Measurements from ENCODE around the gene RNASEH2A. TPM values are rescaled to one million over a fixed set of nuclear protein-coding genes. Genes with fewer than 3 reads are reported as not detected.

RNASEH2A gene
- total and polyA plus RNA-seq, 2 of the 13 experiments (the other 11 are each of a cell fraction or from before 2014, with no cell fraction given) = 25.1 to 35.8 TPM

DNA sequence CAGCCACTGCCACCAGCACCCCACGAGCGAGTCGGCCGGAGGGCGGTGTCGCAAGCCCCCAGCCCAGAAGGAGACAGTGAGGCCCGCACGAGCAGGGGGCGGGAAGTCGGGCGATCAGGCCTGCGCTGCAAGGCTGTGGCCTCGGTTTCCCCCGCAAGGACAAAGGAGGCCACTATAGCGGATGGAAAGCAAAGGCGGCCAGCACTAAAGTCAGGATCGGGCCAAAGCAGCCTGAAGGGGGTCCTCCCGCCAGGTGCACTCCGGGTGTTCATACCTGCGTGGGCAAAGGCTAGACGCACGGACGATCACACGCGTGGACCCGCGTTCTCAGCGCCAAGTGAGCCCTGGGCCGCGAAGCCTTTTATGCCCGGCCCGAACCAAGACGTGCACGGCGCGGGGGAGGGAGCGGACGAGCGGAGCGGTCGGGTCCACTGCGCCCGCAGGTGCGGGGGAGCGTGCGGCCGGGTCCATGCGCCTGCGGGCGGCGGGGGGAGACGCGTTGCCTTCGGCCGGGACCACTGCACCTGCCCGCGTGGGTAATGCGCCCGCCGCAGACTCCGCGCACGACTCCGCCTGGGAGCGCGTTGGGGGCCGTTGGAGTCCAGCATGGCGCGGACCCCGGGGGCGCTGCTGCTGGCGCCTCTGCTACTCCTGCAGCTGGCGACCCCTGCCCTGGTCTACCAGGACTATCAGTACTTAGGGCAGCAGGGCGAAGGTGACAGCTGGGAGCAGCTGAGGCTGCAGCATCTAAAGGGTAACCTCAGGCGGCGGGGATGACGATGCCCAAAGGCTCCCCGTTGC, 4.7 kb upstream of the RNASEH2A start, which contains the start of the genes PRDX2 and THSD8 (continued):
- no peak for TF ChIP-seq MAFK (conservative IDR thresholded peaks at IDR 0.05 in 1 of 2, IDR thresholded peaks at IDR 0.05 in 1 of 2; ENCODE audit: low read length in 2 of 2)
- TF ChIP-seq ZNF501 (CRISPR knock-in tag; IDR thresholded peaks at IDR 0.05) = peak; percentile 96
- peak; percentile 84 for TF ChIP-seq AKAP8 (CRISPR knock-in tag; IDR thresholded peaks at IDR 0.05)
- peak; percentile 57 for TF ChIP-seq ZNF616 (CRISPR knock-in tag; IDR thresholded peaks at IDR 0.05; ENCODE audit: low read depth)
- TF ChIP-seq GLI4 (CRISPR knock-in tag; IDR thresholded peaks at IDR 0.05; ENCODE audit: borderline replicate concordance) = peak; percentile 75; the same call in 1 of the 2 replicates
- peak; percentile 62 for TF ChIP-seq ZSCAN21 (CRISPR knock-in tag; IDR thresholded peaks at IDR 0.05; ENCODE audit: borderline replicate concordance)
- no peak for TF ChIP-seq SCMH1 (CRISPR knock-in tag; IDR thresholded peaks at IDR 0.05; ENCODE audit: borderline replicate concordance)
- TF ChIP-seq HNF4A (CRISPR knock-in tag; IDR thresholded peaks at IDR 0.05) = peak; percentile 12; the same call in 1 of the 2 replicates
- no peak for TF ChIP-seq ZNF317 (CRISPR knock-in tag; IDR thresholded peaks at IDR 0.05)
- TF ChIP-seq TOPORS (CRISPR knock-in tag; IDR thresholded peaks at IDR 0.05) = peak; percentile 70; the same call in 1 of the 2 replicates
- TF ChIP-seq, protein P1, sequence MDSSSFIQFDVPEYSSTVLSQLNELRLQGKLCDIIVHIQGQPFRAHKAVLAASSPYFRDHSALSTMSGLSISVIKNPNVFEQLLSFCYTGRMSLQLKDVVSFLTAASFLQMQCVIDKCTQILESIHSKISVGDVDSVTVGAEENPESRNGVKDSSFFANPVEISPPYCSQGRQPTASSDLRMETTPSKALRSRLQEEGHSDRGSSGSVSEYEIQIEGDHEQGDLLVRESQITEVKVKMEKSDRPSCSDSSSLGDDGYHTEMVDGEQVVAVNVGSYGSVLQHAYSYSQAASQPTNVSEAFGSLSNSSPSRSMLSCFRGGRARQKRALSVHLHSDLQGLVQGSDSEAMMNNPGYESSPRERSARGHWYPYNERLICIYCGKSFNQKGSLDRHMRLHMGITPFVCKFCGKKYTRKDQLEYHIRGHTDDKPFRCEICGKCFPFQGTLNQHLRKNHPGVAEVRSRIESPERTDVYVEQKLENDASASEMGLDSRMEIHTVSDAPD (CRISPR knock-in tag; IDR thresholded peaks at IDR 0.05) = no peak
- TF ChIP-seq HCFC1 (IDR thresholded peaks at IDR 0.05; ENCODE audit: low read depth, low read length) = peak; percentile 53; the same call in 1 of the 2 replicates
- TF ChIP-seq, protein P2, sequence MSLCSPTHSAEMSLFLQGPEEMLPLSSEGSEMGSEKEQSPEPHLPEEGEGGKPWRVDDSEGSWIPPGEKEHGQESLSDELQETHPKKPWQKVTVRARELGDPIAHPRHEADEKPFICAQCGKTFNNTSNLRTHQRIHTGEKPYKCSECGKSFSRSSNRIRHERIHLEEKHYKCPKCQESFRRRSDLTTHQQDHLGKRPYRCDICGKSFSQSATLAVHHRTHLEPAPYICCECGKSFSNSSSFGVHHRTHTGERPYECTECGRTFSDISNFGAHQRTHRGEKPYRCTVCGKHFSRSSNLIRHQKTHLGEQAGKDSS (CRISPR knock-in tag; IDR thresholded peaks at IDR 0.05; ENCODE audit: borderline replicate concordance, low read depth) = no peak
- peak; percentile 35 for TF ChIP-seq ZBTB7A (CRISPR knock-in tag; IDR thresholded peaks at IDR 0.05)
- TF ChIP-seq, protein P3, sequence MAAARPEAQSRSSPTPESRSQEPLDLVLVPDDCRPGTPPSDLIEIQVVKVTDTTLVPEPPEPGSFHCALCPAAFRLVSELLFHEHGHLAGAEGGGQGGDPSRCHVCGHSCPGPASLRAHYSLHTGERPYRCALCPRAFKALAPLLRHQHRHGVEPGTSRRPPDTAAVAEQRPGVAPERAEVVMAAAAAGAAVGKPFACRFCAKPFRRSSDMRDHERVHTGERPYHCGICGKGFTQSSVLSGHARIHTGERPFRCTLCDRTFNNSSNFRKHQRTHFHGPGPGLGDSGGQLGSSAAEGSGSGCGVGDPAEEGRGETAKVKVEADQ (CRISPR knock-in tag; IDR thresholded peaks at IDR 0.05; ENCODE audit: borderline replicate concordance) = peak; percentile 91; the same call in 1 of the 2 replicates
- TF ChIP-seq ZNF746 (CRISPR knock-in tag; IDR thresholded peaks at IDR 0.05) = no peak
- no peak for TF ChIP-seq ZNF674 (CRISPR knock-in tag; IDR thresholded peaks at IDR 0.05; ENCODE audit: low read depth)
- no peak; the same call in 1 of the 2 replicates for TF ChIP-seq HMG20B (CRISPR knock-in tag; conservative IDR thresholded peaks at IDR 0.05)
- peak; percentile 38; the same call in 1 of the 2 replicates for TF ChIP-seq TBP (CRISPR knock-in tag; IDR thresholded peaks at IDR 0.05)
- TF ChIP-seq ZNF703 (CRISPR knock-in tag; IDR thresholded peaks at IDR 0.05; ENCODE audit: borderline replicate concordance) = no peak; the same call in 1 of the 2 replicates
- no peak for TF ChIP-seq TOE1 (CRISPR knock-in tag; IDR thresholded peaks at IDR 0.05)
- TF ChIP-seq HIVEP1 (CRISPR knock-in tag; IDR thresholded peaks at IDR 0.05) = no peak; the same call in 1 of the 2 replicates
- TF ChIP-seq ZNF383 (CRISPR knock-in tag; IDR thresholded peaks at IDR 0.05; ENCODE audit: borderline replicate concordance) = peak; percentile 52; the same call in 1 of the 2 replicates
- peak; percentile 78; the same call in 1 of the 2 replicates for TF ChIP-seq NRL (CRISPR knock-in tag; IDR thresholded peaks at IDR 0.05; ENCODE audit: borderline replicate concordance)
- TF ChIP-seq, protein P4, sequence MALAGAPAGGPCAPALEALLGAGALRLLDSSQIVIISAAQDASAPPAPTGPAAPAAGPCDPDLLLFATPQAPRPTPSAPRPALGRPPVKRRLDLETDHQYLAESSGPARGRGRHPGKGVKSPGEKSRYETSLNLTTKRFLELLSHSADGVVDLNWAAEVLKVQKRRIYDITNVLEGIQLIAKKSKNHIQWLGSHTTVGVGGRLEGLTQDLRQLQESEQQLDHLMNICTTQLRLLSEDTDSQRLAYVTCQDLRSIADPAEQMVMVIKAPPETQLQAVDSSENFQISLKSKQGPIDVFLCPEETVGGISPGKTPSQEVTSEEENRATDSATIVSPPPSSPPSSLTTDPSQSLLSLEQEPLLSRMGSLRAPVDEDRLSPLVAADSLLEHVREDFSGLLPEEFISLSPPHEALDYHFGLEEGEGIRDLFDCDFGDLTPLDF (CRISPR knock-in tag; IDR thresholded peaks at IDR 0.05) = no peak
- TF ChIP-seq HNRNPLL (IDR thresholded peaks at IDR 0.05; ENCODE audit: low read depth, low read length, poor library complexity, severe bottlenecking) = peak; percentile 68
